ENCODE measurements around the gene GDPD3. TPM values are rescaled to one million over a fixed set of nuclear protein-coding genes. Genes with fewer than 3 reads are reported as not detected.

The GDPD3 gene
- total and polyA plus RNA-seq, 2 of the 13 experiments (the other 11 are each of a cell fraction or from before 2014, with no cell fraction given), result 18.7 to 20.6 TPM

- TF ChIP-seq ZBTB20 (CRISPR knock-in tag; IDR thresholded peaks at IDR 0.05; ENCODE audit: borderline replicate concordance, low read depth) (no peak), ZNF75D (CRISPR knock-in tag; IDR thresholded peaks at IDR 0.05; ENCODE audit: borderline replicate concordance) (no peak), EEA1 (CRISPR knock-in tag; IDR thresholded peaks at IDR 0.05; ENCODE audit: borderline replicate concordance) (no peak), FOXK1 (CRISPR knock-in tag; IDR thresholded peaks at IDR 0.05; ENCODE audit: borderline replicate concordance, low read depth) (no peak), DMTF1 (CRISPR knock-in tag; IDR thresholded peaks at IDR 0.05) (no peak), SRSF4 (IDR thresholded peaks at IDR 0.05; ENCODE audit: low read depth, low read length, poor library complexity, severe bottlenecking) (no peak), ZNF230 (CRISPR knock-in tag; IDR thresholded peaks at IDR 0.05) (no peak), ZNF589 (CRISPR knock-in tag; conservative IDR thresholded peaks at IDR 0.05) (no peak), MIER3 (CRISPR knock-in tag; IDR thresholded peaks at IDR 0.05; ENCODE audit: borderline replicate concordance) (no peak), STAG1 (CRISPR knock-in tag; IDR thresholded peaks at IDR 0.05) (no peak), ZNF367 (CRISPR knock-in tag; IDR thresholded peaks at IDR 0.05; ENCODE audit: borderline replicate concordance) (0 out of 2 replicates have a peak, but pooled peaks have one; percentile 19), ZNF224 (CRISPR knock-in tag; IDR thresholded peaks at IDR 0.05) (0 out of 2 replicates have a peak, but pooled peaks have one; percentile 11), HDAC1 (CRISPR knock-in tag; IDR thresholded peaks at IDR 0.05) (no peak), TEAD2 (CRISPR knock-in tag; IDR thresholded peaks at IDR 0.05) (no peak), CTCF (CRISPR knock-in tag; IDR thresholded peaks at IDR 0.05) (no peak), ATF5 (CRISPR knock-in tag; IDR thresholded peaks at IDR 0.05; ENCODE audit: low read depth) (no peak), NFIC (IDR thresholded peaks at IDR 0.05; ENCODE audit: low read length) (no peak), PCBP2 (optimal IDR thresholded peaks at IDR 0.05; ENCODE audit: low read depth, low read length, poor library complexity, severe bottlenecking) (no peak), MEIS2 (CRISPR knock-in tag; IDR thresholded peaks at IDR 0.05) (0 out of 2 replicates have a peak, but pooled peaks have one; percentile 15), ZNF598 (CRISPR knock-in tag; IDR thresholded peaks at IDR 0.05; ENCODE audit: borderline replicate concordance) (no peak), RXRA (CRISPR knock-in tag; IDR thresholded peaks at IDR 0.05) (no peak; the same call in none of the 2 replicates), ZFY (CRISPR knock-in tag; IDR thresholded peaks at IDR 0.05) (peak; percentile 53)
- TF ChIP-seq, protein P1, sequence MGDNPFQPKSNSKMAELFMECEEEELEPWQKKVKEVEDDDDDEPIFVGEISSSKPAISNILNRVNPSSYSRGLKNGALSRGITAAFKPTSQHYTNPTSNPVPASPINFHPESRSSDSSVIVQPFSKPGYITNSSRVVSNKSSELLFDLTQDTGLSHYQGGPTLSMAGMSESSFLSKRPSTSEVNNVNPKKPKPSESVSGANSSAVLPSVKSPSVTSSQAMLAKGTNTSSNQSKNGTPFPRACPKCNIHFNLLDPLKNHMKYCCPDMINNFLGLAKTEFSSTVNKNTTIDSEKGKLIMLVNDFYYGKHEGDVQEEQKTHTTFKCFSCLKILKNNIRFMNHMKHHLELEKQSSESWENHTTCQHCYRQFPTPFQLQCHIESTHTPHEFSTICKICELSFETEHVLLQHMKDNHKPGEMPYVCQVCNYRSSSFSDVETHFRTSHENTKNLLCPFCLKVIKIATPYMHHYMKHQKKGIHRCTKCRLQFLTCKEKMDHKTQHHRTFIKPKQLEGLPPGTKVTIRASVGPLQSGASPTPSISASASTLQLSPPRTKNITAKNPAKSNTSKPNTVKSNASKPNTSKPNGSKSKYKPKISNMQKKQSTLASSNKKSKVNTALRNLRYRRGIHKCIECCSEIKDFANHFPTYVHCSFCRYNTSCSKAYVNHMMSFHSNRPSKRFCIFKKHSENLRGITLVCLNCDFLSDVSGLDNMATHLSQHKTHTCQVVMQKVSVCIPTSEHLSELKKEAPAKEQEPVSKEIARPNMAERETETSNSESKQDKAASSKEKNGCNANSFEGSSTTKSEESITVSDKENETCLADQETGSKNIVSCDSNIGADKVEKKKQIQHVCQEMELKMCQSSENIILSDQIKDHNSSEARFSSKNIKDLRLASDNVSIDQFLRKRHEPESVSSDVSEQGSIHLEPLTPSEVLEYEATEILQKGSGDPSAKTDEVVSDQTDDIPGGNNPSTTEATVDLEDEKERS (CRISPR knock-in tag; IDR thresholded peaks at IDR 0.05), result no peak
Measured at GRCh38 chr16:30076276-30076791, 37.0 kb downstream of the GDPD3 start (continued).

Measured in HepG2 (cell line).